A549 treated with Hydrocortisone at 1 μM for 4 hours (cell line): ENCODE results near the gene C1orf216. TPM values are rescaled to one million over a fixed set of nuclear protein-coding genes. Genes with fewer than 3 reads are reported as not detected.

ENCODE experiments used
- total RNA-seq: library from RNA; stranded (reverse); fragments of 200-300 nt; extraction: Qiagen RNA extraction; gene quantifications from 5 replicates; pipeline ENCODE4 v1.2.3, GENCODE V29; 2022

The C1orf216 gene, protein sequence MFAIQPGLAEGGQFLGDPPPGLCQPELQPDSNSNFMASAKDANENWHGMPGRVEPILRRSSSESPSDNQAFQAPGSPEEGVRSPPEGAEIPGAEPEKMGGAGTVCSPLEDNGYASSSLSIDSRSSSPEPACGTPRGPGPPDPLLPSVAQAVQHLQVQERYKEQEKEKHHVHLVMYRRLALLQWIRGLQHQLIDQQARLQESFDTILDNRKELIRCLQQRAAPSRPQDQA
- 12.1 to 14.6 TPM (median 13.8 TPM) in 5 replicates for total RNA-seq

GRCh38 chr1:35718492-35719336 is at the start of gene C1orf216:
C1orf216 (minus strand) TSS chr1:35718884; CDS start chr1:35716321, 2,563 bp downstream.

Other genes with a start within 250 kb of the C1orf216 start
- 12.9 to 22.1 TPM (median 15.2 TPM) in 5 replicates for gene KIAA0319L, start 161.5 kb downstream of the C1orf216 start, total RNA-seq
- gene NCDN, start 161.1 kb downstream of the C1orf216 start, total RNA-seq = 15.2 to 17.9 TPM (median 17.5 TPM) in 5 replicates
- gene TFAP2E, start 145.6 kb downstream of the C1orf216 start, total RNA-seq = 0.41 to 0.78 TPM (median 0.45 TPM) in 5 replicates
- 73.7 to 111 TPM (median 105 TPM) in 5 replicates for gene PSMB2, start 77.4 kb downstream of the C1orf216 start, total RNA-seq
- gene CLSPN, start 51.1 kb upstream of the C1orf216 start, total RNA-seq = 7.9 to 15.6 TPM (median 9.6 TPM) in 5 replicates
- 2.5 to 5.7 TPM (median 5.1 TPM) in 5 replicates for gene AGO4, start 89.1 kb upstream of the C1orf216 start, total RNA-seq
- gene AGO1, start 164.3 kb upstream of the C1orf216 start, total RNA-seq = 2.9 to 4.4 TPM (median 4.1 TPM) in 5 replicates
- 6.1 to 8.8 TPM (median 8.1 TPM) in 5 replicates for gene AGO3, start 212.2 kb upstream of the C1orf216 start, total RNA-seq